Thyroid gland (tissue), 4 donors: ENCODE measurements around the gene AZIN2.

Experiments
- CTCF ChIP-seq, 6 experiments: fragments of 200-600 bp in 3 of 6; fragments of 450-650 bp in 3 of 6; sonication (generic) in 3 of 6; IDR thresholded peaks; one replicate each; pipeline ENCODE4 v1.5.1; 2016 to 2019; ENCODE audit warnings: antibody characterized with exemption in 6 of 6, mild to moderate bottlenecking in 2 of 6, inconsistent platforms in 1 of 6, moderate library complexity in 1 of 6
- POLR2A ChIP-seq, 2 donors: fragments of 450-650 bp; IDR thresholded peaks; one replicate each; pipeline ENCODE4 v1.6.1; 2017; ENCODE audit warnings: antibody characterized with exemption in 2 of 2, mild to moderate bottlenecking in 2 of 2, moderate library complexity in 1 of 2

DNA sequence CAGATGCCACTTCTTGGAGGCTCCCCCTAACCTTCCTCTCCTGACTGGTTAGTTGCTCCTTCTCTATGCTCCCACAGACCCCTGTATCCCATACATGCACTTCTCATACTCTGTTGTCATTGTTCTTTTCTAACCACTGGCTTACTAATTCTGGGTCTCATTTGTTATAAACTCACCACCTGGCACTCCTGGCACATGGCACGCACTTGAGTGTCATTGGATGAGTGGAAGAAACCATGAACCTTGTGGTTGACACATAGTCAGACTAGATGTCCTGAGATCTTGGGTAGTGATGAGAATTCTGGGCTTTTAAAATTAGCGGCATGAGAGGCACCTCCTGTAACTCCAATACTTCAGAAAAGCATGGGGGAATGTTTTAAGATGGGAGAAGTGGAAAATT is 51.6 kb downstream of the AZIN2 start:
- TF ChIP-seq CTCF (IDR thresholded peaks at IDR 0.05): no peak
- TF ChIP-seq POLR2A (IDR thresholded peaks at IDR 0.05): no peak
